GM06990 (cell line): ENCODE results near the gene RABGAP1.

Experiments used
- DNase-seq: peaks from one replicate; pipeline ENCODE4 v3.0.0-alpha.2; 2011; ENCODE audit not compliant: insufficient read length; ENCODE audit errors: extremely low read depth
- H3K27me3 ChIP-seq: replicated peaks from 2 replicates; pipeline ENCODE4 v1.6.0; 2011; ENCODE audit warnings: low read length; ENCODE audit not compliant: control insufficient read depth, insufficient read depth
- H3K36me3 ChIP-seq: 2 replicates; pipeline ENCODE4 v1.5.1; 2011; ENCODE audit warnings: low read length; ENCODE audit not compliant: control insufficient read depth, insufficient read depth
- H3K4me3 ChIP-seq: replicated peaks from 2 replicates; pipeline ENCODE4 v1.5.1; 2011; ENCODE audit warnings: low read depth, mild to moderate bottlenecking, control low read depth, low read length
- CTCF ChIP-seq: IDR thresholded peaks from 2 replicates; pipeline ENCODE4 v1.5.1; 2011; ENCODE audit warnings: low read length, control low read depth, mild to moderate bottlenecking, inconsistent platforms; ENCODE audit not compliant: insufficient read depth, poor library complexity, severe bottlenecking

Gene RABGAP1

GRCh38 chr9:123090198-123090896 lies 149.5 kb downstream of the RABGAP1 start:
- Histone ChIP-seq H3K27me3 (no peaks in the 10 kb centered on the region), H3K36me3 (peaks cover 8% of the 10 kb centered on the region), H3K4me3 (no peak overlapping the region)
- no peak for DNase-seq
- TF ChIP-seq CTCF = no peak

GRCh38 chr9:123090956-123091355 lies 150.1 kb downstream of the RABGAP1 start:
- no peaks in the 10 kb centered on the region for H3K27me3 ChIP-seq
- H3K36me3 ChIP-seq = peaks cover 8% of the 10 kb centered on the region
- TF ChIP-seq CTCF = no peak
- H3K4me3 ChIP-seq = no peak overlapping the region
- DNase-seq = no peak

- peaks cover 7% of the 10 kb centered on the region for H3K36me3 ChIP-seq
- TF ChIP-seq CTCF = peak; percentile 39
- no peak overlapping the region for H3K4me3 ChIP-seq
- no peak for DNase-seq
- H3K27me3 ChIP-seq = no peaks in the 10 kb centered on the region
These were observed 150.6 kb downstream of the RABGAP1 start for GRCh38 chr9:123091459-123091858.

GRCh38 chr9:123093141-123093540 lies 152.3 kb downstream of the RABGAP1 start:
- Histone ChIP-seq H3K4me3 (no peak overlapping the region), H3K36me3 (peaks cover 16% of the 10 kb centered on the region), H3K27me3 (no peaks in the 10 kb centered on the region)
- DNase-seq = no peak
- no peak for TF ChIP-seq CTCF

GRCh38 chr9:123096987-123097386 lies 156.2 kb downstream of the RABGAP1 start:
- Histone ChIP-seq H3K4me3 (no peak overlapping the region), H3K27me3 (no peaks in the 10 kb centered on the region), H3K36me3 (peaks cover 22% of the 10 kb centered on the region)
- DNase-seq = no peak
- no peak for TF ChIP-seq CTCF
